Measurements from ENCODE around the gene LCN15. TPM values are rescaled to one million over a fixed set of nuclear protein-coding genes. Genes with fewer than 3 reads are reported as not detected.
A peak's percentile ranks its signal among the peaks of the same experiment; 100 is the strongest.
"Not testable (repeated sequence)": the region's sequence is repeated elsewhere in the genome, so short reads cannot be mapped to it uniquely, and the experiment has no call there.

The LCN15 gene
- total RNA-seq, 1 experiment from 2014 or later: not detected

DNA sequence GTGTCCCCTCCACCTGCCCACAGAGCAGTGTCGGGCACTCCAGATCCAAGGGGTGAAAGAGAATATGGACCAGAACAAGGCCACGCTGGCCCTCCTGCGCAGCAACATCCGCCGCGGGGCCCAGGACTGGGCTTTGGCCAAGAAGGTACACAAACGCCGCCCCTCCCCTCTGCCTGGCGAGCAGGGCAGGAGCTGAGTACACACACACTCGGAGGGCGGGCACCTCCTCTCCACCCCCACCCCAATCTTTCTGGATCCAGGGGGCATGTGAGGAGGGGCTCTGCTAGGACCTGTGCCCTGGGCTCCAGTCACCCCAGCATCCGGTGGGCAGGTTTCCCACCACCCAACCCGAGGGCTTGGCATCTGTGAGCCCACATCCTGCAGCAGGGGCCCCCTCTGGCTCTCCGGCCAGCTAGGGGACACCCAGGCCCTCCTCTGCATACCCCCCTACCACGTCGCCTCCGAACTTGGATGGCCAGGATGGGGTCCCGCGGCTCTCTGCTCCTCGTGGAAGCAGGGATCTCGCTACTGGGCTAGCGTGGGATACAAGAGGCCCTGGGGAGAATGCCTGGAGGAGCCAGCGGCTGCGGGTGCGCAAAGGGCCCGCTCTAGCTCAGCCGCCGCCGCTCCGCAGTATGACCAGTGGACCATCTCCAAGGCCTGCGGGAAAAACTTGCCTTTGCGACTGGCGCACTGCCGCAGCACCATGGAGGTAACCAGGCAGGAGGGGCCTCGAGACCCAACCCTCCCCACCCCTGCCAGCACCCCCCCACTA is 34.9 kb upstream of the LCN15 start:
- H3F3A ChIP-seq (ENCODE audit: low read length, unreplicated experiment): no peaks in the 10 kb centered on the region
- ChIA-PET CTCF (interaction anchor here (0.6 kb wide), 1 partner anchor 230 kb away, joined by 4 read pairs; no protein-coding TSS in a partner anchor), POLR2A (ENCODE audit: unreplicated experiment) (no interaction called here)
- H3K4me3 ChIP-seq (ENCODE audit: low read length): peak overlapping the region; percentile 64
- no peaks in the 10 kb centered on the region for H4K20me1 ChIP-seq (ENCODE audit: low read length)
- H3K79me2 ChIP-seq (ENCODE audit: low read length): no peaks in the 10 kb centered on the region
- H3K9me2 ChIP-seq (replicated peaks; ENCODE audit: low read length): no peaks in the 10 kb centered on the region
- H2AFZ ChIP-seq (ENCODE audit: low read length): peak overlapping the region; percentile 73
- peak overlapping the region; percentile 95 for H3K4me2 ChIP-seq (ENCODE audit: low read length)
- intact Hi-C loops (cut with micrococcal nuclease): no loop called here
- no peaks in the 10 kb centered on the region for H3K36me3 ChIP-seq (ENCODE audit: low read depth, low read length)
- H3K9ac ChIP-seq (ENCODE audit: low read length): peak overlapping the region; percentile 31; the same call in 1 of the 2 replicates
- H3K4me1 ChIP-seq (ENCODE audit: insufficient read depth, low read length): peaks cover 20% of the 10 kb centered on the region
- DNase-seq: peak; percentile 48
- BruUV-seq (replicated peaks): no TSS peak
- no peaks in the 10 kb centered on the region for H3K9me3 ChIP-seq (ENCODE audit: low read length)
- TF ChIP-seq EZH2 (IDR thresholded peaks at IDR 0.05; ENCODE audit: low read length, unreplicated experiment) (no peak), CTCF (conservative IDR thresholded peaks at IDR 0.05; ENCODE audit: low read depth, low read length) (no peak), EZH2phosphoT487 (IDR thresholded peaks at IDR 0.05; ENCODE audit: borderline replicate concordance, low read length) (no peak)
- H3K27me3 ChIP-seq (ENCODE audit: low read length): no peaks in the 10 kb centered on the region
- no peak overlapping the region for H3K27ac ChIP-seq (ENCODE audit: low read length)
- ATAC-seq: peak; percentile 39

GRCh38 chr9:136798708-136799078 is 34.4 kb upstream of the LCN15 start:
- H3K4me2 ChIP-seq (ENCODE audit: low read length): peak overlapping the region; percentile 95
- peak overlapping the region; percentile 64; the same call in 1 of the 2 replicates for H3K4me3 ChIP-seq (ENCODE audit: low read length)
- H3K79me2 ChIP-seq (ENCODE audit: low read length): no peaks in the 10 kb centered on the region
- peaks cover 20% of the 10 kb centered on the region for H3K4me1 ChIP-seq (ENCODE audit: insufficient read depth, low read length)
- H3K36me3 ChIP-seq (ENCODE audit: low read depth, low read length): no peaks in the 10 kb centered on the region
- H3F3A ChIP-seq (ENCODE audit: low read length, unreplicated experiment): no peaks in the 10 kb centered on the region
- ATAC-seq (no peak), DNase-seq (no peak)
- no peaks in the 10 kb centered on the region for H3K9me3 ChIP-seq (ENCODE audit: low read length)
- H3K27ac ChIP-seq (ENCODE audit: low read length): no peak overlapping the region
- no peaks in the 10 kb centered on the region for H3K27me3 ChIP-seq (ENCODE audit: low read length)
- ChIA-PET CTCF (no interaction called here), POLR2A (ENCODE audit: unreplicated experiment) (no interaction called here)
- H3K9me2 ChIP-seq (replicated peaks; ENCODE audit: low read length): no peaks in the 10 kb centered on the region
- intact Hi-C loops (cut with micrococcal nuclease): no loop called here
- H3K9ac ChIP-seq (ENCODE audit: low read length): no peak overlapping the region
- no TSS peak for BruUV-seq (replicated peaks)
- H4K20me1 ChIP-seq (ENCODE audit: low read length): no peaks in the 10 kb centered on the region
- no peak overlapping the region for H2AFZ ChIP-seq (ENCODE audit: low read length)
- TF ChIP-seq EZH2phosphoT487 (IDR thresholded peaks at IDR 0.05; ENCODE audit: borderline replicate concordance, low read length) (no peak), CTCF (conservative IDR thresholded peaks at IDR 0.05; ENCODE audit: low read depth, low read length) (no peak), EZH2 (IDR thresholded peaks at IDR 0.05; ENCODE audit: low read length, unreplicated experiment) (no peak)

GRCh38 chr9:136796775-136797347 is 32.5 kb upstream of the LCN15 start:
- POLR2A ChIA-PET (ENCODE audit: unreplicated experiment): interaction anchor here (0.6 kb wide), 1 partner anchor 61 kb away, joined by 3 read pairs; no protein-coding TSS in a partner anchor
- peaks cover 26% of the 10 kb centered on the region for H3K4me1 ChIP-seq (ENCODE audit: insufficient read depth, low read length)
- H3F3A ChIP-seq (ENCODE audit: low read length, unreplicated experiment); H3K27me3 ChIP-seq (ENCODE audit: low read length); H3K9ac ChIP-seq (ENCODE audit: low read length); intact Hi-C loops (cut with micrococcal nuclease); H3K9me3 ChIP-seq (ENCODE audit: low read length); H2AFZ ChIP-seq (ENCODE audit: low read length); H3K27ac ChIP-seq (ENCODE audit: low read length); BruUV-seq (replicated peaks); H3K9me2 ChIP-seq (replicated peaks; ENCODE audit: low read length); ATAC-seq; H3K36me3 ChIP-seq (ENCODE audit: low read depth, low read length); CTCF ChIA-PET; H4K20me1 ChIP-seq (ENCODE audit: low read length); H3K4me3 ChIP-seq (ENCODE audit: low read length); H3K79me2 ChIP-seq (ENCODE audit: low read length); H3K4me2 ChIP-seq (ENCODE audit: low read length): not testable (repeated sequence)
- peak; percentile 23 for DNase-seq

Data from PC-3 (cell line).